ENCODE measurements around the gene PDCD2L.
"Not testable (repeated sequence)": the region's sequence is repeated elsewhere in the genome, so short reads cannot be mapped to it uniquely, and the experiment has no call there.

PDCD2L gene

GRCh38 chr19:34375598-34375997 lies 28.6 kb upstream of the PDCD2L start:
- DNase-seq: no peak

DNA sequence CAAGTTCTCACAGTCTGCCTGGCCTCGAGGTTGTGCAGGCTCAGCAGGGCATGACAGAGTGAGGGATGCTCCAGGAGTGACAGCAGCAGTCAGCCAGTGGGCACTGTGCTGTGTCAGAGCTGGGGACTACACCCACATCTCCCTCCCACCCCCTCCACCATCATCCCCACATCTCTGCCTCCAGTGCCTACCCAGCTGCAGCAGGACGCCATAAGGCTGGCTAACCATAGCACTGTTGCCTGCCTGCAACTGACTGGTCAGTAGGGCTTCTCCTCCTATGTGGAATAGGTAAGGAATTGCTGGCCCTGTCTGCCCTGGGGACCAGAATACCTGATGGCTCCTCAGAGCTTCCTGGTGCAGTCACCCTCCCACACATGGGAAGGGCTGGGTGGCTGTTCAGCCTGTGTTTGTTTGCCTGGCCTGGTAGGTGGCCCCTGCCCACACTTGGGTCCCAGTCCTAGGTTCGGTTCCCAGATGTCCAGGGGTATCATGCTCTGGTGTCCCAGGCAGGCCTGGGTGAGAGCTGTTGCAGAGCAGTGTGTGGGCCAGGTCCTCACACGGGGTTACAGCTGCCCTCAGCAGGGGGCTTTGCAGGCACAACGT lies 23.5 kb upstream of the PDCD2L start:
- DNase-seq: no peak

- no peak for DNase-seq
Measured at GRCh38 chr19:34381399-34382251, 22.6 kb upstream of the PDCD2L start.

- DNase-seq: no peak
Measured at GRCh38 chr19:34382471-34382870, 21.7 kb upstream of the PDCD2L start.

DNA sequence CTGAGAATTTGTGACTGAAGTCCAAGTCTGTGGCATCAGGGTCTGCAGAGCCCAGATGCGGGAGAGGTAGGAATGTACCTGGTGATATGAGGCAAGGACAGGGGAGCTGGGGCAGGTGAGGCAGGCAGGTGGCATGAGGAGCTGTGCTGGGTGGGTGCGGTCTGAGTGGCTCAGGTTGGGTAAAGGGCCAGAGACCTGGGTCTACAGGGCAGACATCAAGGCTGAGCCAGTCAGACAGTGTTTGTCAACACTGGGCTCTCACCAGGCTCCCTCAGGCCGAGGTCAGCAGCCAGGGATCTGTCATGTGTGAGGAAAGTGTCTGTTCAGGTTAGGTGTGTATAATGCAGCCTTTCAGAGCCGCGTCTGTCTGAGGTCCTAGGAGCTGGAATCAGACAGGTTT lies 20.6 kb upstream of the PDCD2L start:
- no peak for DNase-seq

GRCh38 chr19:34386645-34387445 lies 17.4 kb upstream of the PDCD2L start:
- no peak for DNase-seq

DNA sequence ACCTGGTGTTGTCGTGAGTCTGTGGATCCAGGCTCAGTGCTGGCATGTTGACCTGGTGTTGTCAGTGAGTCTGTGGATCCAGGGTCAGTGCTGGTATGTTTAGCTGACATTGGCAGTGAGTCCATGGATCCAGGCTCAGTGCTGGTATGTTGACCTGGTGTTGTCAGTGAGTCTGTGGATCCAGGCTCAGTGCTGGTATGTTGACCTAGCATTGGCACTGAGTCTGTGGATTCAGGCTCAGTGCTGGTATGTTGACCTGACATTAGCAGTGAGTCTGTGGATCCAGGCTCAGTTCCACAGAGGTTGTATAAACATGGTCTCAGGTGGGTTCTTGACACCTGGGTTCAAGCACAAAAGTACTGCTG lies 16.8 kb upstream of the PDCD2L start:
- no peak for DNase-seq

GRCh38 chr19:34388745-34389144 lies 15.5 kb upstream of the PDCD2L start:
- DNase-seq: not testable (repeated sequence)

- no peak for DNase-seq
Measured at GRCh38 chr19:34391813-34392212, 12.4 kb upstream of the PDCD2L start.

DNA sequence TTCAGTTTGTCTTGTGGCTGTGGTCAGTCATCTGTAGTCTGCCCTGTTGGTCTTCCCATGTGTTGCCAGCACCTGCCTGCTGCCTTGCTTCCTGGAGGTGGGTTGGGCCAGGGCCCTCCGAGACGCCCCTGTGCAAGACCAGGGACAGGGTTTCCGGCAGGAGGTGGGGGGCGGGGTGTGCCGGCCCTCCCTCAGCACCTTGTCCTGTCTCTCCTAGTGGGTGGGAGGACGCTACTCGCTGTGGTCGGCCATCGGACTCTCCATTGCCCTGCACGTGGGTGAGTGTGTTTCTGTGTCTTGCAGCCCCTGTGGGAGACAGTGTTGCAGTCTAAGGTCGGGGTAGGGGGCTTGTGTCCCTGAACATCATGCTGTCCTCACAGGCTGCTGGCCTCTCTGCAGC lies 11.2 kb upstream of the PDCD2L start:
- DNase-seq: no peak

- DNase-seq: no peak
Measured at GRCh38 chr19:34393629-34394028, 10.6 kb upstream of the PDCD2L start.

DNA sequence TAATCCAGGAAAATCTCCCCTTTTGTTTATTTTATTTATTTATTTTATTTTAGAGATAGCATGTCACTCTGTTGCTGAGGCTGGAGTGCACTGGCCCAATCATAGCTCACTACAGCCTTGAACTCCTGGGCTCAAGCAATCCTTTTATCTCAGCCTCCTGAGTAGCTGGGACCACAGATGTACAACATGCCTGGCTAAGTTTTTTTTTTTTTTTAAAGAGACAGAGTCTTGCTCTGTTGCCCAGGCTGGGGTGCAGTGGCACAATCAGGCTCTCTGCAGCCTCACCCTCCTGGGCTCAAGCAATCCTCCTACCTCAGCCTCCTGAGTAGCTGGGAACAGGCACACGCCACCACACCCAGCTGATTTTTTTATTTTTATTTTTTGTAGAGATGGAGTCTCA lies 6.3 kb upstream of the PDCD2L start:
- no peak for DNase-seq

- no peak for DNase-seq
Measured at GRCh38 chr19:34399886-34400285, 4.3 kb upstream of the PDCD2L start.

DNA sequence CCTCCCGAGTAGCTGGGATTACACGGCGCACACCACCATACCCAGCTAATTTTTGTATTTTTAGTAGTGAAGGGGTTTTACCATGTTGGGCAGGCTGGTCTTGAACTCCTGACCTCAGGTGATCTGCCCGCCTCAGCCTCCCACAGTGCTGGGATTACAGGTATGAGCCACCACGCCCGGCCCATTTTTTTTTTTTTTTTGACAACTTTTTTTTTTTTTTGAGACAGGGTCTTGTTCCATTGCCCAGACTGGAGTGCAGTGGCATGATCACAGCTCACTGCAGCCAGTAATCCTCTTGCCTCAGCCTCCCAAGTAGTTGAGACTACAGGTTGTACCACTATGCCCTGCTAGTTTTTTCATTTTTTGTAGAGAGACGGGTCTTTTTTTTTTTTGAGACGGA lies 3.4 kb upstream of the PDCD2L start:
- DNase-seq: not testable (repeated sequence)

- no peak for DNase-seq
Measured at GRCh38 chr19:34402074-34402600, 2.1 kb upstream of the PDCD2L start.

DNA sequence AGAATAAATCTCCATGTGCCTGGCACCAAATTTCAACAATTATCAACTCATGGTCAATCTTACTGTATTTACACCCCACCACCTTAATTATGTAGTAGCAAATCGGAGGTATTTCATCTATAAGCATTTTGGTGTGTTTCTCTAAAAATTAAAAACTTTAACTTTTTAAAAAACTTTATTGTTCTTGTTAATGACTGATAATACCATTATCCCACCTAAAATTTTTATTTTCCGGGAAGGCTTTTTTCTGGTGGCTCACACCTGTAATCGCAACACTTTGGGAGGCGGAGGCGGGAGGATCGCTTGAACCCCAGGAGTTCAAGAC lies 453 bp upstream of the PDCD2L start:
- DNase-seq: no peak

GRCh38 chr19:34405892-34406660 lies 1.9 kb downstream of the PDCD2L start:
- DNase-seq: no peak

- no peak for DNase-seq
Measured at GRCh38 chr19:34408411-34408810, 4.2 kb downstream of the PDCD2L start.

GRCh38 chr19:34409189-34410164 lies 5.3 kb downstream of the PDCD2L start:
- DNase-seq: no peak

DNA sequence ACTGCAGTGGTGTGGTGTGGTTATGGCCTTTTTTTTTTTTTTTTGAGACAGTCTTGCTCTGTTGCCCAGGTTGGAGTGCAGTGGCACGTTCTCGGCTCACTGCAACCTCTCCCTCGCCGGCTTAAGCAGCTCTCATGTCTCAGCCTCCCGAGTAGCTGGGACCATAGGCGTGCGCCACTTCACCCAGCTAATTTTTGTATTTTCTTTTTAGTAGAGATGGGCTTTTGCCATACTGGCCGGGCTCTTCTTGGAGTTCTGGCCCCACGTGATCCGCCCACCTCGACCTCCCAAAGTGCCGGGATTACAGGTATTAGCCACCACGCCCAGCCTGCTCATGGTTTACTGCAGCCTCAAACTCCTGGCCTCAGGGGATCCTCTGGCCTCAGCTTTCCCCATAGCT lies 7.0 kb downstream of the PDCD2L start:
- DNase-seq: no peak

- DNase-seq: no peak
Measured at GRCh38 chr19:34416021-34416545, 11.9 kb downstream of the PDCD2L start.

All from DMS 273 treated with DMSO at 0.1 percent for 48 hours (cell line).